Measurements from ENCODE around the gene SLC39A13. TPM values are rescaled to one million over a fixed set of nuclear protein-coding genes. Genes with fewer than 3 reads are reported as not detected.

Gene SLC39A13
- total RNA-seq, 1 donor from 2014 or later, result 124 TPM

DNA sequence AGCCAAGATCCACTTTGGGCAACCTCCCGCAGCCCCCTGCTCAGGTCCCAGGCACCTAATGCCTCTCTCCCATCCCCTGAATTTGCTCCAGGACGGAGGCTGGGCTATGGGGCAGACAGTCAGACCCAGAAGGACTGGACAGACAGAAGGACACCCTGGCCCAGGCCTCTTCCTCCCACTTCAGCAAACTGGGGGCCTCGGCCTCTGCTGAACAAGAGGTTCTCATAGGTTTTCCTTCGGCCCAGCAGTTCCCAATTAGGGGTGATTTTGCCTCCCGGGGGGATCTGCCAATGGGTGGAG lies 33.7 kb upstream of the SLC39A13 start:
- H3K27ac Mint-ChIP-seq (ENCODE audit: unreplicated experiment), result no peak overlapping the region

DNA sequence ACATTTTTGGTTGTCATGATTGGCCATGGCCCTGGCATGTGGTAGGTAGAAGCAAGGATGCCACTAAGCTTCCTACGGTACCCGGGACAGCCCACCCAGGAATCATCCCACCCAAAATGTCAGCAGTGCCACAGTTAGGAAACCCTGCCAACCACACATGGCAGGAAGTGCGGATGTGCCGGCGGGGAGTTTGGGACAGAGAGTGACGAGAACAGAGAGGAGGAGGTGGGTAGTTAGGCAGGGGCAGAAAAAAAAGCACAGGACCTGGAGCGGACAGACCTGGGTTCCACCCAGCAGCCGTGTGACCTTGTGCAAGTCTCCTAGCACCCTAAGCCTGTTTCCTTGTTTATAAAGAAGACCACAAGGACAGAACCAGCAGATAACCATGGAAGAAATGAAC lies 33.4 kb upstream of the SLC39A13 start:
- TF ChIP-seq, protein P1, sequence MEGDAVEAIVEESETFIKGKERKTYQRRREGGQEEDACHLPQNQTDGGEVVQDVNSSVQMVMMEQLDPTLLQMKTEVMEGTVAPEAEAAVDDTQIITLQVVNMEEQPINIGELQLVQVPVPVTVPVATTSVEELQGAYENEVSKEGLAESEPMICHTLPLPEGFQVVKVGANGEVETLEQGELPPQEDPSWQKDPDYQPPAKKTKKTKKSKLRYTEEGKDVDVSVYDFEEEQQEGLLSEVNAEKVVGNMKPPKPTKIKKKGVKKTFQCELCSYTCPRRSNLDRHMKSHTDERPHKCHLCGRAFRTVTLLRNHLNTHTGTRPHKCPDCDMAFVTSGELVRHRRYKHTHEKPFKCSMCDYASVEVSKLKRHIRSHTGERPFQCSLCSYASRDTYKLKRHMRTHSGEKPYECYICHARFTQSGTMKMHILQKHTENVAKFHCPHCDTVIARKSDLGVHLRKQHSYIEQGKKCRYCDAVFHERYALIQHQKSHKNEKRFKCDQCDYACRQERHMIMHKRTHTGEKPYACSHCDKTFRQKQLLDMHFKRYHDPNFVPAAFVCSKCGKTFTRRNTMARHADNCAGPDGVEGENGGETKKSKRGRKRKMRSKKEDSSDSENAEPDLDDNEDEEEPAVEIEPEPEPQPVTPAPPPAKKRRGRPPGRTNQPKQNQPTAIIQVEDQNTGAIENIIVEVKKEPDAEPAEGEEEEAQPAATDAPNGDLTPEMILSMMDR (IDR thresholded peaks at IDR 0.05), result no peak
- Mint-ChIP-seq H3K9me3 (ENCODE audit: low read depth) (no peaks in the 10 kb centered on the region), H3K27ac (ENCODE audit: unreplicated experiment) (no peak overlapping the region), H3K27me3 (ENCODE audit: low read depth) (no peaks in the 10 kb centered on the region), H3K36me3 (ENCODE audit: low read depth) (no peaks in the 10 kb centered on the region), H3K4me3 (ENCODE audit: unreplicated experiment) (no peak overlapping the region), H3K4me1 (ENCODE audit: low read depth) (no peaks in the 10 kb centered on the region)
- no peak for DNase-seq (ENCODE audit: low spot score)

More for the DNA sequence above, 33.7 kb upstream of the SLC39A13 start:
- TF ChIP-seq, protein P1 (IDR thresholded peaks at IDR 0.05), result no peak
- Mint-ChIP-seq H3K36me3 (ENCODE audit: low read depth) (no peaks in the 10 kb centered on the region), H3K27me3 (ENCODE audit: low read depth) (no peaks in the 10 kb centered on the region), H3K9me3 (ENCODE audit: low read depth) (no peaks in the 10 kb centered on the region), H3K4me3 (ENCODE audit: unreplicated experiment) (no peak overlapping the region), H3K4me1 (ENCODE audit: low read depth) (no peaks in the 10 kb centered on the region)
- DNase-seq (ENCODE audit: low spot score), result no peak

DNA sequence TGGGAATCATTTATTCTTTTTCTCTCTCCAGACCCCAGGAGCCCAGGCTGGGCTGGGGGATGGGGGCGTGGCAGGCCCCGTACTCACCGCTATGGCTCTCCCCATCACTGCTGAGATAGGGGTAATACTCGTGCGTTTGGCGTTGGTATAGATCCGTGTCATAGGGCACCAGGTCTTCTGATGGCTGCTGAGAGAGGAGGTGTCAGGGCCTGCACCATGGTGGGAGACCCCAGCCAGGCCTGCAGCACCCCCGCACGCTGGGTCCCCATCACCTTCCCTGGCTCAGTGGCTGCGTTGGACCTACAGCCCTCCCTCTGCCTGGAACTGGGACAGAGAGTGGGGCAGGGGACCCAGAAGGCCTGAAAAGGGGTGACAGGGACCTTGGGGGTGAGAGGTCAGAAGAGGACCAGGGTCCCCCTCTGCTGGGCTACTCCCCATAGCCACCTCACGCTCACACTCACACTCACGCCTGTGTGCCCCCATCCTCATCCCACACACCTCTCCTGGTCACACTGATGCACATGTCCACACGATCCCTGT lies 32.8 kb upstream of the SLC39A13 start:
- Mint-ChIP-seq H3K4me1 (ENCODE audit: low read depth) (no peaks in the 10 kb centered on the region), H3K36me3 (ENCODE audit: low read depth) (no peaks in the 10 kb centered on the region), H3K4me3 (ENCODE audit: unreplicated experiment) (no peak overlapping the region), H3K9me3 (ENCODE audit: low read depth) (no peaks in the 10 kb centered on the region), H3K27ac (ENCODE audit: unreplicated experiment) (no peak overlapping the region), H3K27me3 (ENCODE audit: low read depth) (no peaks in the 10 kb centered on the region)
- DNase-seq (ENCODE audit: low spot score), result no peak
- TF ChIP-seq, protein P1 (IDR thresholded peaks at IDR 0.05), result no peak

DNA sequence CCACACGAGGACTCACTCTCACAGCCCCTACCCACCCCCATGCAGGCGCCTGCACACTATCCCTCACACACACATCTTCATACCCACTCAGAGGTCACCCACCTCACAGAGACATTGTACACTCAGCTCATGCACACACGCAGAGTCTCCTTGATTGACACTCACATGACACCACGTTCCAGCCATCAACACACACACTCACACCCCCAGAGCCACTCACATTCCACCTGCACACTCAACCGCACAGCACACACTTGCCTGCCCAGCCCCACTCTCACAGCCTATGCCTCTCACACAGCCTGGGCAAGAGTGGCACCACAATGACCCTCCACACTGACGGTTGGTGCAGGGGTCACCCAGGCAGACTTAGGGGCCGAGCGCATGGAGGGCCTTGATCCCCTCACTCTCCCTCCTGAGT lies 32.3 kb upstream of the SLC39A13 start:
- Mint-ChIP-seq H3K27ac (ENCODE audit: unreplicated experiment) (no peak overlapping the region), H3K4me1 (ENCODE audit: low read depth) (no peaks in the 10 kb centered on the region), H3K27me3 (ENCODE audit: low read depth) (no peaks in the 10 kb centered on the region), H3K36me3 (ENCODE audit: low read depth) (no peaks in the 10 kb centered on the region), H3K9me3 (ENCODE audit: low read depth) (no peaks in the 10 kb centered on the region), H3K4me3 (ENCODE audit: unreplicated experiment) (no peak overlapping the region)
- no peak for DNase-seq (ENCODE audit: low spot score)
- TF ChIP-seq, protein P1 (IDR thresholded peaks at IDR 0.05), result no peak

DNA sequence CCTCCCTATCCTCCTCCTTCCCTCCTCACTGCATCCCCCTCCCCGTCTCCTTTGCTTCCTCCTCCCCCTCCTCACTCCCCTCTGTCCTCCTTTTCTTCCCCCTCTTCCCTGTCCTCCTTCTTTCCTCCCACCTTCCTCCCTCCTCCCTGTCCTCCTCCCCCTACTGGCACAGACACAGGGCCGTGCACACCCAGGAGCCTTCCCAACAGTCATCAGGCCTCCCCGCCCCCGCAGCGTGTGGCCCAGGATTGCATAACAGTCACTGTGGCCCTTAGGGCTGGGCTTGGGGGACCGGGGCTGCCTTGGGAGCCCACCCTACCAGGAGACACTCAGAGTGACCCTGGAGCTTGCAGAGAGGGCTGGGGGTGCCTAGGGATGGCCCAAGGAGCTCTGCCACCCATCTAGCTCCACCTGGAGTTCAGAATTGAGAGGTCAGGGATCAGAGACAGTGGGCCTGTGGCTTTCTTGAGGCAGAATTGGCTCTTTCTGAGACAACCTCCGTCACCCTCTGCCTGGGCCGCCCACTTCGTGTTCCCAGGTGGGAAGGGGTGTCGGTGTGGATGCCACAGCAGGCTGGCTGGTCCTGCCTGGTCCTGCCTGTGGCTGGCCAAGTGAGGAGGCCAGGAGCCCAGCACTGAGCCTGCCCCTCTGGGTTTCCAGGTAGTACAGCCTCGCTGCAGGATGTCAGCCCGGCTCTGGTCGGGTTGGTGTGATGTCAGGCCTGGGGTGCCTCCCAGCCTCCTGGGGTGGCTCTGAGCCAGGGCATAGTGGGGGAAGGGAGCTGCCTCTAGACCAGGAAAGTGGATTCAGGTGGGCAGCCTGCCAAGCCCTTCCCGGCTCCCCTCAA lies 31.6 kb upstream of the SLC39A13 start:
- DNase-seq (ENCODE audit: low spot score), result no peak
- H3K27ac Mint-ChIP-seq (ENCODE audit: unreplicated experiment), result no peak overlapping the region
- no peak overlapping the region for H3K4me3 Mint-ChIP-seq (ENCODE audit: unreplicated experiment)
- no peaks in the 10 kb centered on the region for H3K9me3 Mint-ChIP-seq (ENCODE audit: low read depth)
- TF ChIP-seq, protein P1 (IDR thresholded peaks at IDR 0.05), result no peak
- H3K36me3 Mint-ChIP-seq (ENCODE audit: low read depth), result no peaks in the 10 kb centered on the region
- H3K27me3 Mint-ChIP-seq (ENCODE audit: low read depth), result no peaks in the 10 kb centered on the region
- H3K4me1 Mint-ChIP-seq (ENCODE audit: low read depth), result no peaks in the 10 kb centered on the region
